ENCODE measurements around the gene DDX1. TPM values are rescaled to one million over a fixed set of nuclear protein-coding genes. Genes with fewer than 3 reads are reported as not detected.

DDX1 gene
- total RNA-seq, 1 donor from 2014 or later = 89.9 TPM

- H3K4me3 Mint-ChIP-seq (ENCODE audit: unreplicated experiment) = no peak overlapping the region
- peaks cover 4% of the 10 kb centered on the region for H3K27me3 Mint-ChIP-seq (ENCODE audit: low read depth)
- no peak for DNase-seq (ENCODE audit: low spot score)
- TF ChIP-seq CTCF (IDR thresholded peaks at IDR 0.05) = no peak
- H3K27ac Mint-ChIP-seq (ENCODE audit: unreplicated experiment) = no peak overlapping the region
- peaks cover 14% of the 10 kb centered on the region for H3K36me3 Mint-ChIP-seq (ENCODE audit: low read depth)
- peaks cover 52% of the 10 kb centered on the region for H3K4me1 Mint-ChIP-seq (ENCODE audit: low read depth)
- H3K9me3 Mint-ChIP-seq (ENCODE audit: low read depth) = peaks cover 13% of the 10 kb centered on the region
These were observed 48.6 kb downstream of the DDX1 start for GRCh38 chr2:15640261-15640711.

DNA sequence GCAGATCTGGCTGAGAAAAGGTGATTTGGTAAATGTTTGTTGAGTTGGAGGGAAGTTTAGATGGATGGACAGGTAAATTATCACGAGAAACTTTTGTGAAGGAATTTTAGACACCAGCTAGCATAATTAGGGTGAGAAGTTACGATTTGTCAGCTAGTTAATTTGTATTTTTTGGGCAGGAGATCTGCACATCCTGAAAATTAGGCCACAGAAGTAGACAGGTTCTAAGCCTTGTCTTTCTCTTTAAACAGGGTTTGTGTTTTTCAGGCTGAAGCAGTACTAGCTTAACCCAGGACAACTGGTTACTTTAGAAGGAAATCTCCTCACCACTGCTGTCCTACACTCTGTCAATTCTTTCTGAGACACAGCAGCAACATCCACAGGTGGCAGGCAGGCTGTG, 49.1 kb downstream of the DDX1 start:
- Mint-ChIP-seq H3K4me3 (ENCODE audit: unreplicated experiment) (no peak overlapping the region), H3K27ac (ENCODE audit: unreplicated experiment) (no peak overlapping the region), H3K4me1 (ENCODE audit: low read depth) (peaks cover 47% of the 10 kb centered on the region), H3K36me3 (ENCODE audit: low read depth) (peaks cover 13% of the 10 kb centered on the region), H3K27me3 (ENCODE audit: low read depth) (peaks cover 4% of the 10 kb centered on the region), H3K9me3 (ENCODE audit: low read depth) (peaks cover 13% of the 10 kb centered on the region)
- no peak for TF ChIP-seq CTCF (IDR thresholded peaks at IDR 0.05)
- no peak for DNase-seq (ENCODE audit: low spot score)

GRCh38 chr2:15641530-15641982, 49.9 kb downstream of the DDX1 start:
- Mint-ChIP-seq H3K4me3 (ENCODE audit: unreplicated experiment) (no peak overlapping the region), H3K27ac (ENCODE audit: unreplicated experiment) (no peak overlapping the region), H3K9me3 (ENCODE audit: low read depth) (peaks cover 13% of the 10 kb centered on the region), H3K27me3 (ENCODE audit: low read depth) (peaks cover 4% of the 10 kb centered on the region), H3K36me3 (ENCODE audit: low read depth) (peaks cover 13% of the 10 kb centered on the region), H3K4me1 (ENCODE audit: low read depth) (peaks cover 42% of the 10 kb centered on the region)
- TF ChIP-seq CTCF (IDR thresholded peaks at IDR 0.05) = no peak
- DNase-seq (ENCODE audit: low spot score) = no peak

DNA sequence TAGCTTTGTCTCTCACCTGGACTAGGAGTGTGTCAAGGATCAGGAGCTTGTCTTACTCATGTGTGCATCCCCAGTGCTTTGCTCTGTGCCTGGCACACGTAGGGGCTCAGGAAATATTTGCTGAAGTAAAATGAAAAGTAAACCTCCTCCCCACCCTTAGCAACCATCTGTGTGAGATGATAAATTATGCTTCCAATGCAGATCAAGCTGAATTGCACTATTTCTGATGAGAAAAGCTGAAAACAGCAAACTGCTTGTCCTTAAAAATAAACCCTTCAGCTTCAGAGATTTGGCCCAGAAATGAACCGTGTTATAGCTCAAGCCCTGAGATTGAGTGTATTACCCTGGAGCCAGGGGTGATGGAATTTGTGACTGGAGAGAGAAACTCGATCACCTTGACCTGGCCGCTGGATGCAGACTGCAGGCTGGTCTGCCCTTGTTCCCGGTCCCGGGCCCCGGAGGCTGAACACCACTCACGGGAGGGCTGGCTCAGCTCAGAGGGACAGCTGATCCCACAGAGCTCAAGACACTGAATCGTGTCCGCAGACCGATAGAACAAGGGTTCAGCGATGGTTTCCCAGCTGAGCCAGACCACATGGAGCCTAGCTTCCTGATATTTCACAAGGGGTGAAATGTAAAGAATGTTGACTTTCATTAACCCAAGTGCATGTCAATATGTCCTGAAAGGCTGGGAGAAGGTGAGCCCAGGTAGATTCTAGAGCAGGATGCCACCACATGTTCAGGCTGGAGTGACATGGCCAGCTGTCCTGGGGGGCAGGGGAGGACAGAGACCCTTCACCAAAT, 50.5 kb downstream of the DDX1 start:
- Mint-ChIP-seq H3K27me3 (ENCODE audit: low read depth) (peaks cover 4% of the 10 kb centered on the region), H3K4me1 (ENCODE audit: low read depth) (peaks cover 35% of the 10 kb centered on the region), H3K9me3 (ENCODE audit: low read depth) (peaks cover 13% of the 10 kb centered on the region), H3K27ac (ENCODE audit: unreplicated experiment) (no peak overlapping the region), H3K36me3 (ENCODE audit: low read depth) (peaks cover 13% of the 10 kb centered on the region), H3K4me3 (ENCODE audit: unreplicated experiment) (no peak overlapping the region)
- DNase-seq (ENCODE audit: low spot score) = no peak
- no peak for TF ChIP-seq CTCF (IDR thresholded peaks at IDR 0.05)

DNA sequence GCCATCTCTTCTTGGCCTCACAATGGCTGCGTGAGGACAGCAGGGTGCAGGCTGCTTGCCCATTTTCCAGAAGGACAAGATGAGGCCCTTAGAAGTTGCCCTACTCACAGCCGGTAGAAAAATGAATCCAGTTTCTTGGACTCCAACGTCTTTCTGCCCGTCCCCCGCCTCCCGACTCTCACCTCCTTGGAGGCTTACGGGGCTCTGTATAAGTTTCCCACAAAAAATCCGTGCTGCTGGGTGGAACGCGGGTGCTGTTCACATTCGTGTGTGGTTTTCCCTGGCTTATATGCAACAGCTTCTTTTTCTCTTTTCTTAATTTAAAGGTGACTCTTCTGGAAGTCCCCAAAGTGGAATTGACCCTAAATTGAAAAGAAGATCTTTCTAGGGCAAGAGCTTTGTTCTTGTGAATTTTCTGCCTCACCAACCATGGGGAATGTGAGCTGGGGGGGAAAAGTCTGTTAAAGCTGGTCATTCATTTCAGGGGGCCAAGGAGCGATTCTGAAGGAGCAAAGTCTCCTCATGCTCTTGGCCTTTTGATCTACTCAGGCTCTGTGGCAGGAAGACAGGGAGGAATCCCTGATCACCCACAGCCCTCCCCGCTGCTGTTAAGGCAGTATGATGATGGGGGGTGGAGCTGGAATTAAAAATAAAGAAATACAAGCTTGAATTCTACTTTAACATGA, 51.3 kb downstream of the DDX1 start:
- H3K36me3 Mint-ChIP-seq (ENCODE audit: low read depth) = peaks cover 13% of the 10 kb centered on the region
- no peak overlapping the region for H3K27ac Mint-ChIP-seq (ENCODE audit: unreplicated experiment)
- DNase-seq (ENCODE audit: low spot score) = no peak
- no peak overlapping the region for H3K4me3 Mint-ChIP-seq (ENCODE audit: unreplicated experiment)
- peaks cover 4% of the 10 kb centered on the region for H3K27me3 Mint-ChIP-seq (ENCODE audit: low read depth)
- no peak for TF ChIP-seq CTCF (IDR thresholded peaks at IDR 0.05)
- H3K4me1 Mint-ChIP-seq (ENCODE audit: low read depth) = peaks cover 28% of the 10 kb centered on the region
- H3K9me3 Mint-ChIP-seq (ENCODE audit: low read depth) = peaks cover 13% of the 10 kb centered on the region

All from chondrocyte (in vitro differentiated cells).